ENCODE measurements around the gene VPS18. TPM values are rescaled to one million over a fixed set of nuclear protein-coding genes. Genes with fewer than 3 reads are reported as not detected.
A peak's percentile ranks its signal among the peaks of the same experiment; 100 is the strongest.

Gene VPS18
- total RNA-seq, 2 experiments from 2014 or later, result 17.8 to 18.4 TPM

DNA sequence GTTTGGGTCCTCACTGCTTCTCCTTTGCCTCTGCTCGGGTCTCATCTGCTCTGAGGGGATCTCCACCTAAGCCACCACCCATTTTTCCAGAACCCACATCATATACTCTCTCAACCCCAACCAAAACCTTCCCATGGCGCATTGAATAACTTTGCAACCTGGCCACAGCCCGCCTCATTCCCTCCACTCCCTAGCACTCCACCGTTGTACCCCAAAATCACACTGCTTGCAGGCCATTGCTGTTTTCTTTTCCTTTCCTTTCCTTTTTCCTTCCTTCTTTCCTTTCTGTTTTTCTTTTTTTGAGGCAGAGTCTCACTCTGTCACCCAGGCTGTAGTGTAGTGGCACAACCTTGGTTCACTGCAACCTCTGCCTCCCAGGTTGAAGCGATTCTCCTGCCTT lies 3.1 kb upstream of the VPS18 start:
- POLR2A ChIA-PET, result no interaction called here
- Mint-ChIP-seq H3K36me3 (ENCODE audit: low read depth) (peaks cover 8% of the 10 kb centered on the region), H3K9me3 (ENCODE audit: insufficient read depth) (no peaks in the 10 kb centered on the region)

GRCh38 chr15:40891810-40892446 lies 2.3 kb upstream of the VPS18 start:
- H3K4me3 Mint-ChIP-seq, result no peak overlapping the region
- peaks cover 35% of the 10 kb centered on the region for H3K4me1 Mint-ChIP-seq (ENCODE audit: low read depth)
- no peaks in the 10 kb centered on the region for H3K9me3 Mint-ChIP-seq (ENCODE audit: insufficient read depth)
- peak; percentile 58 for DNase-seq
- peaks cover 9% of the 10 kb centered on the region for H3K36me3 Mint-ChIP-seq (ENCODE audit: low read depth)
- no peak overlapping the region for H3K27ac Mint-ChIP-seq
- ChIA-PET CTCF (interaction anchor here (0.6 to 3.7 kb wide), 26 partner anchors 10 to 339 kb away, joined by 3 to 15 read pairs (median 4); partner anchors contain the start of genes CHP1, RHOV and SPINT1), POLR2A (interaction anchor here (1.1 kb wide), 1 partner anchor 35 kb away, joined by 4 read pairs; no protein-coding TSS in a partner anchor)
- peaks cover 13% of the 10 kb centered on the region for H3K27me3 Mint-ChIP-seq (ENCODE audit: low read depth)
- ATAC-seq, result no peak

More for the DNA sequence above, 3.1 kb upstream of the VPS18 start:
- peaks cover 40% of the 10 kb centered on the region for H3K4me1 Mint-ChIP-seq (ENCODE audit: low read depth)
- H3K27me3 Mint-ChIP-seq (ENCODE audit: low read depth), result peaks cover 13% of the 10 kb centered on the region
- DNase-seq, result no peak
- H3K4me3 Mint-ChIP-seq, result no peak overlapping the region
- no peak for ATAC-seq
- CTCF ChIA-PET, result interaction anchor here (1.1 to 3.7 kb wide), 13 partner anchors 10 to 147 kb away, joined by 3 to 15 read pairs (median 6); partner anchors contain the start of gene RHOV
- no peak overlapping the region for H3K27ac Mint-ChIP-seq

DNA sequence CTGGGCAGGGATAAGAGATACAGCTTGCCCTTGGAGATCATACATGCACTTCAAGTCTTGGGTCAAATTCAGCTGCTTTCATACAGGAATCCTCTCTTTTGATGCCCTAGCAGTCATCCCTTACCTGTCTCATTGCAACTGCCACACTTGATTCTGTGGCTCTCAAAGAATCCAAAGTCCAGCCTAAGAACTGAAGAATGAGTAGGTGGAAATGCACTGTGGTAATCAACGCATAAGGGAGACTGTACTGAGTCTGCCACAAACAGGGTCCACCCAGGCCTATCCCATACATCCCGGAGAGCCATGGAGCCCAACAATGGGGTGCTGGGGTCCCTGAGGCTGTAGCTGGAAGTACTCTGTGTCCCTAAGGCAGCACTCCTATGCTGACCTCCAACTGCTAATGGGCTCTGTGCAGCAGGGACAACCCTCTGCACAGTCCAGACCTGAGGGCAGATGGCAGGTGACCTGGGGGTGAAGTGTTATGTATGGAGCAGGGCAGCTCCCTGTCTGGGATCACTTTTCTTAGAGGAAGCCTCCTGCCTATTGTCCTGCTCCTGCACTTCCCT lies 1.7 kb upstream of the VPS18 start:
- H3K4me3 Mint-ChIP-seq, result no peak overlapping the region
- no peak for ATAC-seq

DNA sequence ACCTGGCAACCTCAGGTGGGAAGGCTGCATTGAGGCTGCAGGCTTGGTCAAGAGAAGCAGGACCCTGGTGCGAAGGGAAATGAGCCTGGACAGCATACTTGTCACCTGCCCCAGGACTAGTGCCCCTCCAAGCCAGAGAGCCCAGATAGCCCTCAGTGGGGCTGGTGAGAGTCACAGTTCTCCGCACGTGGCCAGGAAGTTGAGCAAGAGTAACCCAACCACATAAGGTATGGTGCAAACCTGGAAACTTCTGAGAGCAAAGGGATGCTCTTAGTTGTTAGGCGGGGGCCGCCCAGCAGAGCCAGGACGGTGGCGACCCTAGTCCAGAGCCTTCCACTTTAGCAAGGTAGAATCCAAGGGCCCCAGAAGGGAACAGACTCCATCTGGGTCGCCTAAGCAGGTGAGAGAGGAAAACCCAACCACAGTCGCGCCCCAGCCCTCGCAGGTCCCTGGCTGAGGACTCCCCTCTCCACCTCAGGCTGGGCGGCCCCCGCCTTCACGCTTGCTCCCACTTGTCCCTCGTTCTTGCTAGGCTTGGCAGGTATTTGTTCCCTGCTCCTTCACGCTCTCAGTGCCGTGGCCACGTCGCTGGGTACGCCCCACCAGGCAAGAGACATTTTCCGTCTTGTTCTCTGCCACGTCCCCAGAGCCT lies 1.1 kb upstream of the VPS18 start:
- ChIA-PET CTCF (interaction anchor here (0.8 to 5.1 kb wide), 19 partner anchors 8 to 287 kb away, joined by 3 to 117 read pairs (median 8); partner anchors contain the start of genes PPP1R14D, RHOV and SPINT1), POLR2A (interaction anchor here (0.6 to 1.1 kb wide), 2 partner anchors 33 to 36 kb away, joined by 3 to 4 read pairs; no protein-coding TSS in a partner anchor)
- Mint-ChIP-seq H3K36me3 (ENCODE audit: low read depth) (peaks cover 18% of the 10 kb centered on the region), H3K27me3 (ENCODE audit: low read depth) (peaks cover 13% of the 10 kb centered on the region), H3K4me3 (no peak overlapping the region), H3K27ac (peak overlapping the region; percentile 98), H3K9me3 (ENCODE audit: insufficient read depth) (no peaks in the 10 kb centered on the region), H3K4me1 (ENCODE audit: low read depth) (peaks cover 42% of the 10 kb centered on the region)
- DNase-seq (no peak), ATAC-seq (no peak)

More for the DNA sequence above, 1.7 kb upstream of the VPS18 start:
- ChIA-PET CTCF (interaction anchor here (0.6 to 3.7 kb wide), 26 partner anchors 10 to 339 kb away, joined by 3 to 15 read pairs (median 4); partner anchors contain the start of genes CHP1, RHOV and SPINT1), POLR2A (interaction anchor here (1.1 kb wide), 1 partner anchor 35 kb away, joined by 4 read pairs; no protein-coding TSS in a partner anchor)
- no peak for DNase-seq
- peaks cover 13% of the 10 kb centered on the region for H3K36me3 Mint-ChIP-seq (ENCODE audit: low read depth)
- no peaks in the 10 kb centered on the region for H3K9me3 Mint-ChIP-seq (ENCODE audit: insufficient read depth)
- no peak overlapping the region for H3K27ac Mint-ChIP-seq
- peaks cover 39% of the 10 kb centered on the region for H3K4me1 Mint-ChIP-seq (ENCODE audit: low read depth)
- peaks cover 13% of the 10 kb centered on the region for H3K27me3 Mint-ChIP-seq (ENCODE audit: low read depth)

GRCh38 chr15:40894681-40895448 lies 615 bp downstream of the VPS18 start:
- Mint-ChIP-seq H3K4me3 (peak overlapping the region; percentile 100), H3K4me1 (ENCODE audit: low read depth) (peaks cover 42% of the 10 kb centered on the region), H3K27ac (peak overlapping the region; percentile 98), H3K9me3 (ENCODE audit: insufficient read depth) (no peaks in the 10 kb centered on the region), H3K36me3 (ENCODE audit: low read depth) (peaks cover 28% of the 10 kb centered on the region), H3K27me3 (ENCODE audit: low read depth) (peaks cover 13% of the 10 kb centered on the region)
- ChIA-PET CTCF (interaction anchor here (0.7 to 5.1 kb wide), 51 partner anchors 10 to 538 kb away, joined by 3 to 117 read pairs (median 4); partner anchors contain the start of genes CHP1, DNAJC17, INO80 and RHOV), POLR2A (interaction anchor here (0.7 to 1.9 kb wide), 8 partner anchors 23 to 437 kb away, joined by 3 to 22 read pairs (median 4); partner anchors contain the start of genes DNAJC17, OIP5, RAD51 and ZFYVE19)
- peak; percentile 78 for DNase-seq
- ATAC-seq, result peak; percentile 73

DNA sequence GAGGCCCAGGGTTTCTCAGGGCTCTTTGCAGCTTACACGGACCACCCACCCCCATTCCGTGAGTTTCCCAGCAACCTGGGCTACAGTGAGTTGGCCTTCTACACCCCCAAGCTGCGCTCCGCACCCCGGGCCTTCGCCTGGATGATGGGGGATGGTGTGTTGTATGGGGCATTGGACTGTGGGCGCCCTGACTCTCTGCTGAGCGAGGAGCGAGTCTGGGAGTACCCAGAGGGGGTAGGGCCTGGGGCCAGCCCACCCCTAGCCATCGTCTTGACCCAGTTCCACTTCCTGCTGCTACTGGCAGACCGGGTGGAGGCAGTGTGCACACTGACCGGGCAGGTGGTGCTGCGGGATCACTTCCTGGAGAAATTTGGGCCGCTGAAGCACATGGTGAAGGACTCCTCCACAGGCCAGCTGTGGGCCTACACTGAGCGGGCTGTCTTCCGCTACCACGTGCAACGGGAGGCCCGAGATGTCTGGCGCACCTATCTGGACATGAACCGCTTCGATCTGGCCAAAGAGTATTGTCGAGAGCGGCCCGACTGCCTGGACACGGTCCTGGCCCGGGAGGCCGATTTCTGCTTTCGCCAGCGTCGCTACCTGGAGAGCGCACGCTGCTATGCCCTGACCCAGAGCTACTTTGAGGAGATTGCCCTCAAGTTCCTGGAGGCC lies 5.4 kb downstream of the VPS18 start:
- peaks cover 55% of the 10 kb centered on the region for H3K36me3 Mint-ChIP-seq (ENCODE audit: low read depth)

DNA sequence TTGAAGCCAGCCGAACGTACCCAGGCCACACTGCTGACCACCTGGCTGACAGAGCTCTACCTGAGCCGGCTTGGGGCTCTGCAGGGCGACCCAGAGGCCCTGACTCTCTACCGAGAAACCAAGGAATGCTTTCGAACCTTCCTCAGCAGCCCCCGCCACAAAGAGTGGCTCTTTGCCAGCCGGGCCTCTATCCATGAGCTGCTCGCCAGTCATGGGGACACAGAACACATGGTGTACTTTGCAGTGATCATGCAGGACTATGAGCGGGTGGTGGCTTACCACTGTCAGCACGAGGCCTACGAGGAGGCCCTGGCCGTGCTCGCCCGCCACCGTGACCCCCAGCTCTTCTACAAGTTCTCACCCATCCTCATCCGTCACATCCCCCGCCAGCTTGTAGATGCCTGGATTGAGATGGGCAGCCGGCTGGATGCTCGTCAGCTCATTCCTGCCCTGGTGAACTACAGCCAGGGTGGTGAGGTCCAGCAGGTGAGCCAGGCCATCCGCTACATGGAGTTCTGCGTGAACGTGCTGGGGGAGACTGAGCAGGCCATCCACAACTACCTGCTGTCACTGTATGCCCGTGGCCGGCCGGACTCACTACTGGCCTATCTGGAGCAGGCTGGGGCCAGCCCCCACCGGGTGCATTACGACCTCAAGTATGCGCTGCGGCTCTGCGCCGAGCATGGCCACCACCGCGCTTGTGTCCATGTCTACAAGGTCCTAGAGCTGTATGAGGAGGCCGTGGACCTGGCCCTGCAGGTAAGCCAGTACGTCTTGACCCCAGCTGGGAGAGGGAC lies 6.2 kb downstream of the VPS18 start:
- ATAC-seq (no peak), DNase-seq (no peak)
- Mint-ChIP-seq H3K27ac (no peak overlapping the region), H3K4me3 (no peak overlapping the region), H3K4me1 (ENCODE audit: low read depth) (peaks cover 44% of the 10 kb centered on the region), H3K36me3 (ENCODE audit: low read depth) (peaks cover 55% of the 10 kb centered on the region), H3K9me3 (ENCODE audit: insufficient read depth) (no peaks in the 10 kb centered on the region), H3K27me3 (ENCODE audit: low read depth) (no peaks in the 10 kb centered on the region)
- ChIA-PET CTCF (interaction anchor here (0.7 to 9.1 kb wide), 2 partner anchors 42 to 121 kb away, joined by 3 to 66 read pairs; no protein-coding TSS in a partner anchor), POLR2A (no interaction called here)

More for the DNA sequence above, 5.4 kb downstream of the VPS18 start:
- ChIA-PET CTCF (interaction anchor here (9.1 kb wide), 1 partner anchor 41 kb away, joined by 66 read pairs; no protein-coding TSS in a partner anchor), POLR2A (no interaction called here)
- H3K27me3 Mint-ChIP-seq (ENCODE audit: low read depth), result no peaks in the 10 kb centered on the region
- DNase-seq, result no peak
- H3K27ac Mint-ChIP-seq, result no peak overlapping the region
- H3K4me3 Mint-ChIP-seq, result no peak overlapping the region
- peaks cover 49% of the 10 kb centered on the region for H3K4me1 Mint-ChIP-seq (ENCODE audit: low read depth)
- ATAC-seq, result no peak
- no peaks in the 10 kb centered on the region for H3K9me3 Mint-ChIP-seq (ENCODE audit: insufficient read depth)

DNA sequence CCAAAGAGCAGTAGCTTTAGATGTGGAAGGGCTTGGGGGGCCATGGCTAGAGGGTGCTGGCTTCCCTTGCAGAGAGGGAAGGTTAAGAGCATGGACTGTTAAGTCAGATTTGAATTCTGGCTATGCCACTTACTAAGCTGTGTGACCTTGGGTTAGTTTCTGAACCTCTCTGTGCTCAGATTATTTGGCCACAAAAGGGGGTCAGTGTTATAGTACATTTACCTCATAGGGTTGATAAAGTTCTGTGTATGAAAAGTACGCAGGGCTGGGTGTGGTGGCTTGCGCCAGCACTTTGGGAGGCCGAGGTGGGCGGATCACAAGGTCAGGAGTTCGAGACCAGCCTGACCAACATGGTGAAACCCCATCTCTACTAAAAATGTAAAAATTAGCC lies 6.8 kb downstream of the VPS18 start:
- peaks cover 57% of the 10 kb centered on the region for H3K36me3 Mint-ChIP-seq (ENCODE audit: low read depth)
- no peaks in the 10 kb centered on the region for H3K9me3 Mint-ChIP-seq (ENCODE audit: insufficient read depth)
- ATAC-seq (no peak), DNase-seq (no peak)
- ChIA-PET POLR2A (no interaction called here), CTCF (interaction anchor here (0.7 to 9.1 kb wide), 3 partner anchors 9 to 120 kb away, joined by 3 to 66 read pairs (median 10); no protein-coding TSS in a partner anchor)
- peaks cover 43% of the 10 kb centered on the region for H3K4me1 Mint-ChIP-seq (ENCODE audit: low read depth)
- no peak overlapping the region for H3K4me3 Mint-ChIP-seq
- no peaks in the 10 kb centered on the region for H3K27me3 Mint-ChIP-seq (ENCODE audit: low read depth)
- H3K27ac Mint-ChIP-seq, result no peak overlapping the region

- H3K27me3 Mint-ChIP-seq (ENCODE audit: low read depth), result no peaks in the 10 kb centered on the region
- H3K9me3 Mint-ChIP-seq (ENCODE audit: insufficient read depth), result no peaks in the 10 kb centered on the region
- POLR2A ChIA-PET, result interaction anchor here (0.6 to 1.8 kb wide), 3 partner anchors 207 to 430 kb away, joined by 4 to 5 read pairs (median 4); partner anchors contain the start of genes NUSAP1, OIP5 and RAD51
- CTCF ChIA-PET, result interaction anchor here (0.5 to 9.1 kb wide), 27 partner anchors 7 to 328 kb away, joined by 3 to 176 read pairs (median 3); partner anchors contain the start of genes CHP1, DLL4, RAD51 and VPS18
- ATAC-seq (no peak), DNase-seq (peak; percentile 39)
- H3K4me3 Mint-ChIP-seq, result no peak overlapping the region
- H3K36me3 Mint-ChIP-seq (ENCODE audit: low read depth), result peaks cover 48% of the 10 kb centered on the region
- H3K27ac Mint-ChIP-seq, result peak overlapping the region; percentile 77
- H3K4me1 Mint-ChIP-seq (ENCODE audit: low read depth), result peaks cover 50% of the 10 kb centered on the region
Observed at GRCh38 chr15:40902605-40903561, 8.6 kb downstream of the VPS18 start.
